ENCODE measurements around the gene MITF. TPM values are rescaled to one million over a fixed set of nuclear protein-coding genes. Genes with fewer than 3 reads are reported as not detected.

The MITF gene
- total RNA-seq, 1 donor from 2014 or later = 0.41 TPM

GRCh38 chr3:69831737-69832136, 92.5 kb downstream of the MITF start:
- intact Hi-C loops (cut with micrococcal nuclease) = no loop called here

GRCh38 chr3:69833591-69833990, 94.3 kb downstream of the MITF start:
- intact Hi-C loops (cut with micrococcal nuclease) = no loop called here

- intact Hi-C loops (cut with micrococcal nuclease) = no loop called here
Measured at GRCh38 chr3:69838217-69838616, 99.0 kb downstream of the MITF start.

GRCh38 chr3:69838696-69839515, 99.6 kb downstream of the MITF start:
- intact Hi-C loops (cut with micrococcal nuclease) = no loop called here

- intact Hi-C loops (cut with micrococcal nuclease) = no loop called here
Measured at GRCh38 chr3:69842351-69842750, 103.1 kb downstream of the MITF start.

- intact Hi-C loops (cut with micrococcal nuclease) = no loop called here
Measured at GRCh38 chr3:69842789-69843188, 103.5 kb downstream of the MITF start.

GRCh38 chr3:69844706-69845105, 105.4 kb downstream of the MITF start:
- intact Hi-C loops (cut with micrococcal nuclease) = no loop called here

GRCh38 chr3:69847303-69847702, 108.0 kb downstream of the MITF start:
- intact Hi-C loops (cut with micrococcal nuclease) = no loop called here

GRCh38 chr3:69848113-69848512, 108.8 kb downstream of the MITF start:
- intact Hi-C loops (cut with micrococcal nuclease) = no loop called here

GRCh38 chr3:69850849-69851248, 111.6 kb downstream of the MITF start:
- intact Hi-C loops (cut with micrococcal nuclease) = no loop called here

- intact Hi-C loops (cut with micrococcal nuclease) = no loop called here
Measured at GRCh38 chr3:69853027-69853426, 113.8 kb downstream of the MITF start.

- intact Hi-C loops (cut with micrococcal nuclease) = no loop called here
Measured at GRCh38 chr3:69855436-69856162, 116.3 kb downstream of the MITF start.

- intact Hi-C loops (cut with micrococcal nuclease) = no loop called here
Measured at GRCh38 chr3:69856965-69857705, 117.9 kb downstream of the MITF start.

GRCh38 chr3:69861556-69861955, 122.3 kb downstream of the MITF start:
- intact Hi-C loops (cut with micrococcal nuclease) = no loop called here

GRCh38 chr3:69864141-69864540, 124.9 kb downstream of the MITF start:
- intact Hi-C loops (cut with micrococcal nuclease) = no loop called here

- intact Hi-C loops (cut with micrococcal nuclease) = no loop called here
Measured at GRCh38 chr3:69864766-69865165, 125.5 kb downstream of the MITF start.

- intact Hi-C loops (cut with micrococcal nuclease) = no loop called here
Measured at GRCh38 chr3:69865925-69866679, 126.8 kb downstream of the MITF start.

- intact Hi-C loops (cut with micrococcal nuclease) = no loop called here
Measured at GRCh38 chr3:69866988-69867720, 127.9 kb downstream of the MITF start.

GRCh38 chr3:69867941-69868505, 128.8 kb downstream of the MITF start:
- intact Hi-C loops (cut with micrococcal nuclease) = no loop called here

GRCh38 chr3:69868841-69869420, 129.7 kb downstream of the MITF start:
- intact Hi-C loops (cut with micrococcal nuclease) = no loop called here
